Osteocyte (in vitro differentiated cells): Measurements from ENCODE around the gene CMTM7. TPM values are rescaled to one million over a fixed set of nuclear protein-coding genes. Genes with fewer than 3 reads are reported as not detected.

ENCODE experiments used
- DNase-seq: peaks from one replicate; pipeline ENCODE4 v3.0.0; 2021; ENCODE audit warnings: mixed read lengths; ENCODE audit not compliant: unreplicated experiment; ENCODE audit errors: extremely low spot score
- H3K27ac Mint-ChIP-seq: one replicate; pipeline ENCODE4 v1.8.0; 2021; ENCODE audit warnings: mild to moderate bottlenecking, mixed read lengths; ENCODE audit not compliant: unreplicated experiment
- H3K27me3 Mint-ChIP-seq: one replicate; pipeline ENCODE4 v1.8.0; 2021; ENCODE audit warnings: mixed read lengths; ENCODE audit not compliant: unreplicated experiment
- H3K36me3 Mint-ChIP-seq: one replicate; pipeline ENCODE4 v1.8.0; 2021; ENCODE audit warnings: mixed read lengths; ENCODE audit not compliant: unreplicated experiment
- H3K4me1 Mint-ChIP-seq: one replicate; pipeline ENCODE4 v1.8.0; 2021; ENCODE audit warnings: mixed read lengths; ENCODE audit not compliant: unreplicated experiment
- H3K4me3 Mint-ChIP-seq: one replicate; pipeline ENCODE4 v1.8.0; 2021; ENCODE audit warnings: mild to moderate bottlenecking, moderate library complexity, mixed read lengths; ENCODE audit not compliant: unreplicated experiment
- H3K9me3 Mint-ChIP-seq: one replicate; pipeline ENCODE4 v1.8.0; 2021; ENCODE audit warnings: mixed read lengths; ENCODE audit not compliant: unreplicated experiment
- CTCF ChIP-seq: fragments of 200-600 bp; sonication (generic); IDR thresholded peaks from 2 replicates; pipeline ENCODE4 v1.5.0; 2021; ENCODE audit warnings: antibody characterized with exemption, mild to moderate bottlenecking, moderate library complexity
- total RNA-seq: library from RNA; stranded (reverse); gene quantifications from 2 replicates; pipeline ENCODE4 v1.2.1, GENCODE V29; 2021

The CMTM7 gene
- total RNA-seq, 1 donor from 2014 or later = 17.8 TPM

- Mint-ChIP-seq H3K27me3 (no peaks in the 10 kb centered on the region), H3K9me3 (no peaks in the 10 kb centered on the region), H3K4me1 (peaks cover 7% of the 10 kb centered on the region), H3K36me3 (peaks cover 10% of the 10 kb centered on the region), H3K27ac (no peak overlapping the region), H3K4me3 (no peak overlapping the region)
- DNase-seq = no peak
- TF ChIP-seq CTCF = no peak
Measured at GRCh38 chr3:32493437-32494414, 102.1 kb downstream of the CMTM7 start.

GRCh38 chr3:32495085-32495484, 103.4 kb downstream of the CMTM7 start:
- no peaks in the 10 kb centered on the region for H3K27me3 Mint-ChIP-seq
- H3K27ac Mint-ChIP-seq = no peak overlapping the region
- no peak overlapping the region for H3K4me3 Mint-ChIP-seq
- no peak for TF ChIP-seq CTCF
- H3K4me1 Mint-ChIP-seq = peaks cover 13% of the 10 kb centered on the region
- no peaks in the 10 kb centered on the region for H3K9me3 Mint-ChIP-seq
- no peak for DNase-seq
- H3K36me3 Mint-ChIP-seq = peaks cover 12% of the 10 kb centered on the region

- Mint-ChIP-seq H3K9me3 (no peaks in the 10 kb centered on the region), H3K4me1 (peaks cover 18% of the 10 kb centered on the region)
Measured at GRCh38 chr3:32495609-32496008, 104.0 kb downstream of the CMTM7 start.

GRCh38 chr3:32498252-32498651, 106.6 kb downstream of the CMTM7 start:
- Mint-ChIP-seq H3K4me1 (peaks cover 33% of the 10 kb centered on the region), H3K27me3 (no peaks in the 10 kb centered on the region), H3K4me3 (no peak overlapping the region), H3K36me3 (peaks cover 9% of the 10 kb centered on the region), H3K9me3 (no peaks in the 10 kb centered on the region), H3K27ac (no peak overlapping the region)
- no peak for TF ChIP-seq CTCF
- DNase-seq = no peak

More at GRCh38 chr3:32495609-32496008, 104.0 kb downstream of the CMTM7 start:
- H3K27ac Mint-ChIP-seq = no peak overlapping the region
- H3K4me3 Mint-ChIP-seq = no peak overlapping the region
- TF ChIP-seq CTCF = no peak
- H3K36me3 Mint-ChIP-seq = peaks cover 12% of the 10 kb centered on the region
- no peaks in the 10 kb centered on the region for H3K27me3 Mint-ChIP-seq
- no peak for DNase-seq

GRCh38 chr3:32498992-32499391, 107.3 kb downstream of the CMTM7 start:
- peaks cover 9% of the 10 kb centered on the region for H3K36me3 Mint-ChIP-seq
- no peak for TF ChIP-seq CTCF
- H3K4me3 Mint-ChIP-seq = no peak overlapping the region
- H3K9me3 Mint-ChIP-seq = no peaks in the 10 kb centered on the region
- peaks cover 33% of the 10 kb centered on the region for H3K4me1 Mint-ChIP-seq
- no peaks in the 10 kb centered on the region for H3K27me3 Mint-ChIP-seq
- no peak overlapping the region for H3K27ac Mint-ChIP-seq
- DNase-seq = no peak
